GM12878 (cell line): ENCODE measurements around the gene LILRB3.

ENCODE experiments used
- CHD1 ChIP-seq: IDR thresholded peaks from 2 replicates; pipeline ENCODE4 v1.6.1; 2012; ENCODE audit warnings: low read depth, low read length, improper control_type of control experiment
- CTCF ChIP-seq, 3 experiments: IDR thresholded peaks in 2 of 3; conservative IDR thresholded peaks in 1 of 3; 2 replicates each; pipeline ENCODE4 v1.5.1; 2011; ENCODE audit warnings: low read depth in 3 of 3, low read length in 3 of 3, mild to moderate bottlenecking in 3 of 3, control low read depth in 2 of 3, moderate library complexity in 2 of 3, inconsistent platforms in 1 of 3, mixed read lengths in 1 of 3; ENCODE audit not compliant: control insufficient read depth in 2 of 3, insufficient read depth in 1 of 3; ENCODE audit errors: extremely low read depth in 1 of 3
- EP300 ChIP-seq, 2 experiments: fragments of 150-350 bp in 1 of 2; IDR thresholded peaks; 2 replicates each; pipeline ENCODE4 v1.6.1; 2011 to 2012; ENCODE audit warnings: low read depth in 2 of 2, low read length in 2 of 2, borderline replicate concordance in 1 of 2, improper control_type of control experiment in 1 of 2, inconsistent platforms in 1 of 2; ENCODE audit not compliant: control insufficient read depth in 1 of 2
- NFYB ChIP-seq: IDR thresholded peaks from 2 replicates; pipeline ENCODE4 v1.6.1; 2011; ENCODE audit warnings: low read depth, mild to moderate bottlenecking, low read length, improper control_type of control experiment, moderate library complexity; ENCODE audit not compliant: insufficient read depth
- NRF1 ChIP-seq: conservative IDR thresholded peaks from 2 replicates; pipeline ENCODE4 v1.6.1; 2011; ENCODE audit warnings: mild to moderate bottlenecking, low read depth, low read length, improper control_type of control experiment
- POLR2AphosphoS5 ChIP-seq: IDR thresholded peaks from 2 replicates; pipeline ENCODE4 v1.6.1; 2011; ENCODE audit warnings: mild to moderate bottlenecking, low read length, inconsistent platforms
- SRF ChIP-seq, 2 experiments: IDR thresholded peaks; 2 replicates each; pipeline ENCODE4 v1.6.1; 2011; ENCODE audit warnings: low read depth in 2 of 2, low read length in 2 of 2, mild to moderate bottlenecking in 1 of 2, moderate library complexity in 1 of 2
- STAT1 ChIP-seq: fragments of 450-650 bp; conservative IDR thresholded peaks from 2 replicates; pipeline ENCODE4 v1.6.1; 2014; ENCODE audit warnings: antibody characterized with exemption, mild to moderate bottlenecking
- USF1 ChIP-seq: IDR thresholded peaks from 2 replicates; pipeline ENCODE4 v1.6.1; 2011; ENCODE audit warnings: borderline replicate concordance, low read depth, mild to moderate bottlenecking, moderate library complexity, mixed read lengths, low read length; ENCODE audit not compliant: insufficient read depth; ENCODE audit errors: extremely low read length
- YY1 ChIP-seq: IDR thresholded peaks from 2 replicates; pipeline ENCODE4 v1.6.1; 2011; ENCODE audit warnings: low read depth, mild to moderate bottlenecking, low read length

- TF ChIP-seq SRF (IDR thresholded peaks at IDR 0.05; ENCODE audit: low read depth in 2 of 2, low read length in 2 of 2) = no peak
- TF ChIP-seq CHD1 = no peak
- TF ChIP-seq YY1 = no peak
- TF ChIP-seq STAT1 = no peak
- TF ChIP-seq USF1 = no peak
- TF ChIP-seq EP300 (IDR thresholded peaks at IDR 0.05; ENCODE audit: borderline replicate concordance in 1 of 2, control insufficient read depth in 1 of 2, low read depth in 2 of 2, low read length in 2 of 2) = no peak
- no peak for TF ChIP-seq NRF1
- no peak for TF ChIP-seq CTCF (IDR thresholded peaks at IDR 0.05 in 2 of 3, conservative IDR thresholded peaks at IDR 0.05 in 1 of 3; ENCODE audit: control insufficient read depth in 2 of 3, extremely low read depth in 1 of 3, insufficient read depth in 1 of 3, low read depth in 3 of 3, low read length in 3 of 3)
- no peak for TF ChIP-seq POLR2AphosphoS5
- no peak for TF ChIP-seq NFYB
Measured at GRCh38 chr19:54207676-54207982, 15.2 kb downstream of the LILRB3 start.
